ENCODE results near the gene PLB1. TPM values are rescaled to one million over a fixed set of nuclear protein-coding genes. Genes with fewer than 3 reads are reported as not detected.

Gene PLB1
- total RNA-seq, 1 donor from 2014 or later, result not detected

DNA sequence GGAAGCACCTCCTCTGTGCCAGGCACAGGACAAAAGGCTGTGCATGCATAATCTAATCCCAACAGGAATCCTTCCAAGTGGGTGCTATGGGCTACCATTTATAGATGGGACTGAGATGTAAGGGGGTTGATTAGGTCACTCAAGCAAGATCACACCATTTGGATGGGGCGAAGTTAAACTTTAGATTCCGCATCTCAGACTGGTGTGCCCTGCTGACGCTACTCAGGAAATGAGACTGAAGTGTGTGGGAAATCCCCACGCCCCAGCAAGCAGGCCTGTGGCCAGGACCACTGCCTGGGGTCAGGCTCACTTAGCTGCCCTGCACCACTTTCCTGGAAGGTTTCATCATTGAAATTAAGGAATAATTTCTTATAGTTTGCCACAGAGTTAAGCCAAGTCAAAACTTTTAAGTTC lies 185.3 kb downstream of the PLB1 start:
- H3K4me3 Mint-ChIP-seq (ENCODE audit: unreplicated experiment), result no peak overlapping the region
- no peaks in the 10 kb centered on the region for H3K4me1 Mint-ChIP-seq (ENCODE audit: low read depth, unreplicated experiment)

DNA sequence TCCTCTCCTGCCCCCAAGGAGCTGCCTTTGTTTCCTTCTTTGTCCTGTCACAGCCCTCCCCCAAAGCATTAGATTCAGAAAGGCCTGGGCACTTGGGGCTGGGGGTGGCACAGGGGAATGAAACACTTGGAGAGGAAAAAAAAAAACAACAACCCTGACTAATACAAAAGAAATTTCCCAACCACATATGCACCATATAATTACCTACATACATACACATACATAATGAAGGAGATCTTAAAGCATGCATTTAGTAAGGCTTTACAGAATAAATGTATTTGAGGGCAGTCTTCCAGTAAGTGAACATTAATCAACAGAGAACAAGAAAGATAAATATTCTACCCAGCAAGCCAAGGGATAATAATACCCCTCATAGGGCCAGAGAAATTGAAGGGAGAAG lies 185.7 kb downstream of the PLB1 start:
- H3K4me3 Mint-ChIP-seq (ENCODE audit: unreplicated experiment), result no peak overlapping the region
- H3K36me3 Mint-ChIP-seq (ENCODE audit: unreplicated experiment), result peaks cover 6% of the 10 kb centered on the region
- no peak for DNase-seq
- no peak overlapping the region for H3K27ac Mint-ChIP-seq (ENCODE audit: unreplicated experiment)
- peaks cover 3% of the 10 kb centered on the region for H3K9me3 Mint-ChIP-seq (ENCODE audit: unreplicated experiment)
- H3K4me1 Mint-ChIP-seq (ENCODE audit: low read depth, unreplicated experiment), result no peaks in the 10 kb centered on the region
- TF ChIP-seq, protein P1, sequence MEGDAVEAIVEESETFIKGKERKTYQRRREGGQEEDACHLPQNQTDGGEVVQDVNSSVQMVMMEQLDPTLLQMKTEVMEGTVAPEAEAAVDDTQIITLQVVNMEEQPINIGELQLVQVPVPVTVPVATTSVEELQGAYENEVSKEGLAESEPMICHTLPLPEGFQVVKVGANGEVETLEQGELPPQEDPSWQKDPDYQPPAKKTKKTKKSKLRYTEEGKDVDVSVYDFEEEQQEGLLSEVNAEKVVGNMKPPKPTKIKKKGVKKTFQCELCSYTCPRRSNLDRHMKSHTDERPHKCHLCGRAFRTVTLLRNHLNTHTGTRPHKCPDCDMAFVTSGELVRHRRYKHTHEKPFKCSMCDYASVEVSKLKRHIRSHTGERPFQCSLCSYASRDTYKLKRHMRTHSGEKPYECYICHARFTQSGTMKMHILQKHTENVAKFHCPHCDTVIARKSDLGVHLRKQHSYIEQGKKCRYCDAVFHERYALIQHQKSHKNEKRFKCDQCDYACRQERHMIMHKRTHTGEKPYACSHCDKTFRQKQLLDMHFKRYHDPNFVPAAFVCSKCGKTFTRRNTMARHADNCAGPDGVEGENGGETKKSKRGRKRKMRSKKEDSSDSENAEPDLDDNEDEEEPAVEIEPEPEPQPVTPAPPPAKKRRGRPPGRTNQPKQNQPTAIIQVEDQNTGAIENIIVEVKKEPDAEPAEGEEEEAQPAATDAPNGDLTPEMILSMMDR (IDR thresholded peaks at IDR 0.05; ENCODE audit: partially characterized antibody, unreplicated experiment), result no peak
- no peaks in the 10 kb centered on the region for H3K27me3 Mint-ChIP-seq (ENCODE audit: unreplicated experiment)

More for the DNA sequence above, 185.3 kb downstream of the PLB1 start:
- no peaks in the 10 kb centered on the region for H3K27me3 Mint-ChIP-seq (ENCODE audit: unreplicated experiment)
- TF ChIP-seq, protein P1 (IDR thresholded peaks at IDR 0.05; ENCODE audit: partially characterized antibody, unreplicated experiment), result no peak
- peaks cover 2% of the 10 kb centered on the region for H3K9me3 Mint-ChIP-seq (ENCODE audit: unreplicated experiment)
- peaks cover 6% of the 10 kb centered on the region for H3K36me3 Mint-ChIP-seq (ENCODE audit: unreplicated experiment)
- DNase-seq, result no peak
- no peak overlapping the region for H3K27ac Mint-ChIP-seq (ENCODE audit: unreplicated experiment)

DNA sequence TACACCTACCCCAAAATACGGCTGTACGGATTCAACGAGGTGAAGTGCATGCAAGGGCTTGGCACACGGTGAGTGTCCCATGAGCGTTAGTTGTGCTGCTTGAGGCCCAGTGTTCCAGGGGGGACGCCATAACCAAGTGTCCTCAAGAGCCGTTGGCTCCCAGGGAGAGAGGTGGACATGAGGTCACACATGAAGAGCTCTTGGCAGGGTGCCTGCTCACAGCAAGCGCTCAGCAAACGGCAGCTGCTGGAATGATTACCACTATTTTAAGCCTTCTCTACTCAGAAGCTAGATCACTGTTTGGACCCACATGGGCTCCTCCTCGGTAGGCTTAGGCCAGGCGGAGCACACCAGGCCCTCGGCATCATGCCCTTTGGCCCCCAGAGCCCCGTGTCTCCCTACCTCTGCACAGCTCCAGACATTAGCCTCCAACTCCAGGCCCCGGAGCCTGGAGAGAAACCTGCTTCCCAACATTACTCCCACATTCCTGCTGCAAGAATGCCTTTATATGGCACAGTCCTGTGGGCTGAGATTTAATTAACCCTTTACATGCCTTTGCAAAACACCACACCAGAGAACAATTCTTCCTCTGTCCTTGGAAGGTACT lies 187.3 kb downstream of the PLB1 start:
- no peak overlapping the region for H3K4me3 Mint-ChIP-seq (ENCODE audit: unreplicated experiment)
- DNase-seq, result no peak

DNA sequence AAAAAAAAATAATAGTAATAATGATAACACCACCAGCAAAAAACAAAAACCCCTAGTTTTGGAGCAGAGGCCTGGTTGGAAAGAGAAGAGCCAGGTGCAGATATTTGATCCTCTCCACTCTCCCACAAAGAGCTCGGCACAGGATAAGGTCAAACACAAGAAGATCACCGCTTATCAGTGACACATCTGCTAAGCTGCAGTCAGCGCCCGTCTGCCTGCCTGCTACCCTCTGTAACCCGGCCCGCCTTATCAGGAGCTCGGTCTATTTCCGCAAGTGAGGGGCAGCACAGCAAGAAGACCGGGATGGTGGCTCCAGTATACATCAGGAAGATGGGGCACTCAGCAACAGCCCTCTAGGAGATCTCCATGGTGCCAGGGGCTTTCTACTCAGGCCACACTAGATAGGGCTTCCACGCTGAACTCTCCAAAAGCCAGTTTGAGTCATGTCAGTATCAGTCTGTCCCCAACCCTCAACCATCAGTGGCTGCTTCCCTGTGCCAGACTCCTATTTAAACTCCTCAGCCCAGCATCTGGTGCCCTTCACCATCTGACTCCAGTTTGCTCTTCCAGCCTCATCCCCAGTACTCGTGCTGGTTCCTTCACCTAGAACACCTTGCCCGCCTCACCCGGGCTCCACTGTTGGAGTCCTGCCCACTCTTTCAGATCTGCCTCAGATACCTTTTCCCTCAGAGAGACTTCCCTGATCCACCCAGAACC lies 188.4 kb downstream of the PLB1 start:
- H3K27me3 Mint-ChIP-seq (ENCODE audit: unreplicated experiment), result no peaks in the 10 kb centered on the region
- peaks cover 7% of the 10 kb centered on the region for H3K9me3 Mint-ChIP-seq (ENCODE audit: unreplicated experiment)
- TF ChIP-seq, protein P1 (IDR thresholded peaks at IDR 0.05; ENCODE audit: partially characterized antibody, unreplicated experiment), result no peak
- no peak overlapping the region for H3K4me3 Mint-ChIP-seq (ENCODE audit: unreplicated experiment)
- no peak for DNase-seq
- peaks cover 1% of the 10 kb centered on the region for H3K4me1 Mint-ChIP-seq (ENCODE audit: low read depth, unreplicated experiment)
- peaks cover 6% of the 10 kb centered on the region for H3K36me3 Mint-ChIP-seq (ENCODE audit: unreplicated experiment)
- H3K27ac Mint-ChIP-seq (ENCODE audit: unreplicated experiment), result no peak overlapping the region

More for the DNA sequence above, 187.3 kb downstream of the PLB1 start:
- H3K36me3 Mint-ChIP-seq (ENCODE audit: unreplicated experiment), result peaks cover 6% of the 10 kb centered on the region
- H3K27ac Mint-ChIP-seq (ENCODE audit: unreplicated experiment), result no peak overlapping the region
- H3K27me3 Mint-ChIP-seq (ENCODE audit: unreplicated experiment), result no peaks in the 10 kb centered on the region
- TF ChIP-seq, protein P1 (IDR thresholded peaks at IDR 0.05; ENCODE audit: partially characterized antibody, unreplicated experiment), result no peak
- H3K4me1 Mint-ChIP-seq (ENCODE audit: low read depth, unreplicated experiment), result no peaks in the 10 kb centered on the region
- peaks cover 8% of the 10 kb centered on the region for H3K9me3 Mint-ChIP-seq (ENCODE audit: unreplicated experiment)

DNA sequence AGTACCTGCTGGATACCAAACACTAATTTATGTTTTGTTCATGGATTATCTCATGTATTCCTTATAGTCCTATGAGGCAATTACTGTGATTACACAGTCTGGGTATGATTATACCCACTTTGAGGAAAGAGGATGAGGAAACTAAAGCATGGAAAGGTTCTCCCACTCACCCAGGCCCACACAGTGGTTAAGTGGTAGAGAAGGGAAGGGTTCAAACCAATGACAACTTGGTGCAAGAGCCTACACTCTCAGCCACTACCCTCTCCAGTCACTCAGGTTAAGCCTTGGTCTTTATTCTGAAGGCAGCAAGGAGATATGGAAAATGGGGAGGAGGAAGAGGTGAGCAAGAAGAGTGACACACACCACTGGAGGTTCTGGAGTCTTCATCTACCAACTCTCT lies 191.3 kb downstream of the PLB1 start:
- TF ChIP-seq, protein P1 (IDR thresholded peaks at IDR 0.05; ENCODE audit: partially characterized antibody, unreplicated experiment), result no peak
- H3K27me3 Mint-ChIP-seq (ENCODE audit: unreplicated experiment), result peaks cover 1% of the 10 kb centered on the region
- H3K4me1 Mint-ChIP-seq (ENCODE audit: low read depth, unreplicated experiment), result peaks cover 7% of the 10 kb centered on the region
- DNase-seq, result no peak
- no peak overlapping the region for H3K27ac Mint-ChIP-seq (ENCODE audit: unreplicated experiment)
- peaks cover 6% of the 10 kb centered on the region for H3K36me3 Mint-ChIP-seq (ENCODE audit: unreplicated experiment)
- peaks cover 7% of the 10 kb centered on the region for H3K9me3 Mint-ChIP-seq (ENCODE audit: unreplicated experiment)
- H3K4me3 Mint-ChIP-seq (ENCODE audit: unreplicated experiment), result no peak overlapping the region

All from glutamatergic neuron (in vitro differentiated cells).